OCI-LY7 (cell line): ENCODE data around the gene EIF5A2.

ENCODE experiments used
- CTCF ChIP-seq: fragments of 200-600 bp; sonication (generic); conservative IDR thresholded peaks from 2 replicates; pipeline ENCODE4 v1.5.1; 2014; ENCODE audit warnings: mild to moderate bottlenecking, antibody characterized with exemption, low read length, moderate library complexity, mixed read lengths
- EZH2phosphoT487 ChIP-seq: fragments of 200-600 bp; sonication (generic); IDR thresholded peaks from 2 replicates; pipeline ENCODE4 v1.6.1; 2018; ENCODE audit warnings: low read depth, borderline replicate concordance, mild to moderate bottlenecking, mixed run types, antibody characterized with exemption, low read length, moderate library complexity, mixed read lengths

- TF ChIP-seq EZH2phosphoT487: no peak
- TF ChIP-seq CTCF: no peak
Observed at GRCh38 chr3:170865209-170866094, 43.0 kb downstream of the EIF5A2 start.
